ENCODE results near the gene TENM4. TPM values are rescaled to one million over a fixed set of nuclear protein-coding genes. Genes with fewer than 3 reads are reported as not detected.

The TENM4 gene
- total and polyA plus RNA-seq, 2 donors: 1.5 to 27.8 TPM

DNA sequence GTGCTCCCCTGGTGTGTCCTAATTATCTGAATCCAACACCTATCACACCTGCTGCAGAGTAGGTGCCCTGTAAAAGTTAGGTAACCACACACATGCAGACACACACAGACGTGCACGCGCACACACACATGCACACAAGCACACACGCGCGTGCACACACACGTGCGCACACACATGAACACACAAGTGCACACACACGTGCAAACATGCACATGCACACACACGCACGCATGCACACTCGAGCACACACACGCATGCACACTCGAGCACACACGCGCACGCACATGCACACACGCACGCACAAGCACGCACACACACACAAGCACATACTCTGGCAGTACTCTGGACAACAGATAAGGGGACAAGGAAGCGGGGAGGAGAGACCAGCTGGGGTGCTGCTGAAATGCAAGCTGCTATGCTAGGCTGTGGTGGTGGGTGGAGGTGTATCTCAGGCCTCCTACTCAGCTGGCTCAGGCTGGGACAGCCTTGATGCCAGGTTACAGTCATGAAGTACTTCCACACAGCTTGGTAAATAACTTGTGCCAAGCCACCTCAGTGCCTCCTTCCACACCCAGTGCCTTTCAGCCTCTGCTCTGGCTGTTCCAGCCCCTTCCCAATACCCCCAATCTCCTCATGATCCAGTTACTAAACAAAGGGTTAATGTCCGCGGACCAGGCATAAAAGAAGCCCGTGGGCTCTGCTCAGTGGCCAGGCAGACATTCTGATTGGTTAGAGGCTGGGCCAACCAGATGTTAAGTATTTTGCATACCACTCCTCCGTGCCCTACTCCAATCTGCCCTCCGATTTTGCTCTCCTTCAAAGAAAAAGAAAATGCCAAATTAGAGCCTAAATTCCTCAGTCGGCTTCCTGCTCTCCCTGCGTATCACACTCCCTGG lies 374.1 kb downstream of the TENM4 start:
- Histone ChIP-seq H3K27ac (ENCODE audit: low read depth) (no peak overlapping the region), H3K4me1 (ENCODE audit: insufficient read depth) (no peaks in the 10 kb centered on the region)
- DNase-seq (ENCODE audit: extremely low spot score): no peak

DNA sequence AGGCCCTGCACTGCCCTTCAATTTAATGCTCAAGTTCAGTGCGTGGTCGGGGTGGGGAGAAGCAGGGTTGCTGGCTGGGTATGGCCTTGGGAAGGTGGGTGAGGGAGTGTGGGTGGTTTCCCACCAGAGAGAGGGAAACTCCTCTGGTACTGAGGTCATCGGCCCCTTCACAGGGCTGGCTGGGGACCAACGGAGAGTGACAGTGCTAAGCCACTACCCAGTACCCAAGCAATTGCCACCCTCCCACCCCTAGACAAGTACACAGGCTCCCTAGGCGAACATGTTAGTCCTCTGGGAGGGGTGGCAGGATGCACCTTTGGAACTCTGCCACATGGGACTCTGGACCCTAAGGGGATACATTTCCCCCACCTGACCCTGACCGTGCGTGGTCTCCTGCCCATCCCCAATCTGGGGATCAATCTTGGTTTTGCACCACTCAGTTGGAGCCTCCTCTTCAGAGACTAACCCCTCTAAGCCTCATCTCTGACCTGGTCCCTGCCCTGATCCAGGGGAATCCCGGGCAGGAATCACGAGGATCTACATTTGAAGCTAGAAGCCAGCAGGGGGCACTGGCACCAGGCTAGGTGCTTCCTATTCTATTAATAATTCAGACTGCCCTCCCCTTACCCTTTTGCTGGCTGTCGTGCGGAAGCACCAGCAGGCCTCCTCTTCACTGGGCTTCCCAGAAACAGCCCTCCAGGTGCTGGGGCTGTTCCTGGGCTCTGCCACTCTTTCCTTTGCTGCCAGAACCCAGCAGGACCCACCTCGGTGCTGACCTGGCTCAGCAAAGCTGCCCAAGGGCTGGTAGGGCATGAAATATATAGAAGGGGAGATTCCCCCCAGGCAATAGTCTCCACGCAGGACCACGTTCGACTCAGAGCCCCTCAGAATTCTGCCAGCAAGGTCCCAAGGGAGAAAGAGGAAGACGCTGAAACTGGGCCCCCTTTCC lies 377.7 kb downstream of the TENM4 start:
- no peak for DNase-seq (ENCODE audit: extremely low spot score)
- Histone ChIP-seq H3K36me3 (ENCODE audit: insufficient read depth) (no peaks in the 10 kb centered on the region), H3K27ac (ENCODE audit: low read depth) (no peak overlapping the region), H3K4me3 (ENCODE audit: low read depth, low read length) (no peak overlapping the region), H3K4me1 (ENCODE audit: insufficient read depth) (no peaks in the 10 kb centered on the region)
- WGBS: 78% methylated on average over 16 of the region's 16 CpGs

More for the DNA sequence above, 374.1 kb downstream of the TENM4 start:
- Histone ChIP-seq H3K4me3 (ENCODE audit: low read depth, low read length) (no peak overlapping the region), H3K36me3 (ENCODE audit: insufficient read depth) (no peaks in the 10 kb centered on the region)
- WGBS: 83% methylated on average over 28 of the region's 28 CpGs

DNA sequence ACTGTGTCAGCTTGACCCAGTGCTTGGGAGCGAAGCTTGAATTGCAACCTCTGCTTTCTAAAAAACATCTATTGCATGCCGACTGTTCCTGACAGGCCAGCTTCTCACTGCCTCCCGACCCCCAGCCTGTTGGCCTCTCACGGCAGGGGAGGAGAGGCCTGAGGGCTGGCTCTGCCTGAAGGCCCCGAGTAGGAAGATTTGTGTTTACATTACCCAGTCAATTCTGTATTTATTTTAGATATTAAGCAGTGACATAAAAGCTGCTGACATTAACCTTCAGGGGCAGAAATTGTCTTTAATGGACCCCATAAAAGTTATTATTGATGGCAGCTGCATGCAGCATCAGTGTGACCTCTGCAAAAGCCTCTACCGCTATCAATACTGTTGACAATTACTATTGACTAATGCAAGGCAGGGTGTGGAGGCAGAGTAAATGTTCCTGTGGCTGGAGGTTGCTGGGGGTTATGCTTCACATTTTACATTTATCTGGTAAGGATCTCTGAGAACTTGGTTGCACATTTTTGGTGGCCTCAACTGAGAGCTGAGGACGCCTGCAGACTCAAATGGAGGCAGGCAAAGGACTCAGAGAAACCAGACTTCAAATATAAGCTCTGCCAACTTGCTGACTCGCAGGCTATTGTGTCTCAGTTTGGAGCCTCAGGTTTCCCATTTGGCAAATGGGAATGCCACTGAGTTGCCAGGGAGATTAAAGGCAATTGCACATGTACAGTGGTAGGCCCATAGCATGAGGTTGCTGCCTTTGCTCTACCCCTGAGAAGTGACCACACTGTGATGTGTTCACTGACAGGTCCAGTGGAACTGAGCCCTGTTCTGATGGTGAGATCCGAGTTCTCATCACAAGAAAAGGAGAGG lies 380.5 kb downstream of the TENM4 start:
- DNase-seq (ENCODE audit: extremely low spot score): no peak
- H3K36me3 ChIP-seq (ENCODE audit: insufficient read depth): no peaks in the 10 kb centered on the region
- H3K4me3 ChIP-seq (ENCODE audit: low read depth, low read length): no peak overlapping the region
- 64% methylated on average over 9 of the region's 9 CpGs for WGBS
- H3K27ac ChIP-seq (ENCODE audit: low read depth): no peak overlapping the region
- H3K4me1 ChIP-seq (ENCODE audit: insufficient read depth): no peaks in the 10 kb centered on the region

DNA sequence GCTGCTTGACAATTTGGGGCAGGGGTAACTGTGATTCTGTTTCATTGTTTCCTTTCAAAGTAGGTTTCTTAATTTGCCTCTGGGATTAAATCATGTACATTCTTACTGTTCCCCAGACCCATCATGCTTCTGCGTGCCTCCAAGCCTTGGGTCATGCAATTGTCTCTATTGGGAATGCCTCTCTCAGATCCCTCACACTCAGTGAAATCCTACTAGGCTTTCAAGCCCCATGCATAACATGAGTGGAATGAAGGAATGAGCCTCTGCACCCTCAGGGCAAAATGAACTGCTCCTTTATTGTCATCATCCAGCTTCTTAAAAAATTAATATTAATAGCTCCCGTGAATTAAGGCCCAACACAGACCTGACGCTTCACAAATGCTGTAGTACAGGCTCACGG lies 381.7 kb downstream of the TENM4 start:
- Histone ChIP-seq H3K36me3 (ENCODE audit: insufficient read depth) (no peaks in the 10 kb centered on the region), H3K27ac (ENCODE audit: low read depth) (no peak overlapping the region), H3K4me3 (ENCODE audit: low read depth, low read length) (no peak overlapping the region), H3K4me1 (ENCODE audit: insufficient read depth) (no peaks in the 10 kb centered on the region)
- WGBS: 96% methylated on average over 4 of the region's 4 CpGs
- DNase-seq (ENCODE audit: extremely low spot score): no peak

DNA sequence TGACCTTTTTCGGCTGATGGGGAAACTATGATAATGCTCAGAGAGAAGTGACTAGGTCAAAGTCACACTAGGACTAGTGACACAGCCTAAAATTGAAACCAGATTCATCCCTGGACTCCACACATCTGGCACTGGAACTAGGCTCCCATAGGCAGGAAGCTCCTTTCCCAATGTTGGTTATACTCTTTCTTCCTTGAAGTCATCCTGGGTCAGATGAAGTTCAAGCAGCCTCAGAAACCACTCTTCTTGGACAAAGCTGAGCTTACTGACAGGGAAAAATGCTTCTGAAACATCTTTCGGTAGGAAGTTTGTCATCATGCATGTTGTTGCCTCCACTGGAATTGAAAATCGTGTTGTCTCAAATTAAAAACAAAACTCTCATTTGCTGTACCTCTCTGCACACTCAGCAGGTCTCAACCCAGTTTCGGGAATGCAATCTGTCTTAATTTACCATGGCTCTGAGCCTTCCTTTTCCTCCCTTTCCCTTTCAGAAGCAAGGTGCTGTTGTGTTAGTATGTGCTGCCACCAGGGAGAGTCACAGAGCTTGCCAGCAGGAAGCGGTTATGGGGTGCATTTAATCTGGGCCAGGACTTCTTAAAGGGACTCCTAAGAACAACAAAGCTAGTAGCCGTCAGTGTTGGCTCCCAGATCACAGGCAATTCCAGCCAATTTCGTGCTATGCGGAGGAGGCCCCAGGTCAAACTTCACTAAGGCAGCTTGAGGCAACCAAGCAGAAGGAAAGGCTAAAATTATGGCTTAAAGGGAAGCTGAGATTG lies 384.8 kb downstream of the TENM4 start:
- Histone ChIP-seq H3K4me3 (ENCODE audit: low read depth, low read length) (no peak overlapping the region), H3K4me1 (ENCODE audit: insufficient read depth) (no peaks in the 10 kb centered on the region), H3K27ac (ENCODE audit: low read depth) (no peak overlapping the region), H3K36me3 (ENCODE audit: insufficient read depth) (no peaks in the 10 kb centered on the region)
- 72% methylated on average over 8 of the region's 8 CpGs for WGBS
- no peak for DNase-seq (ENCODE audit: extremely low spot score)

DNA sequence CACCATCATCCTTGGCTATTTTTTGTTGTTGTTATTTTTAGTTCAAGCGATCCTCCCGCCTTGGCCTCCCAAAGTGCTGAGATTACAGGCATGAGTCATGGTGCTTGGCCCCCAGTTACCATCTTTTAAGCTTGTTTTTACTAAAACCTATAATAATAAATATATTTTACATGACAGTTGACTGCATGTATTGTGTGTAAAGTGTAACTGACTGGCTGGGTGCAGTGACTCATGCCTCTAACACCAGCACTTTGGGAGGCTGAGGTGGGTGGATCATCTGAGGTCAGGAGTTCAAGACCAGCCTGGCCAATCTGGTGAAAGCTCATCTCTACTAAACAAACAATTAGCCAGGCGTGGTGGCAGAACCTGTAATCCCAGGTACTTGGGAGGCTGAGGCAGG lies 386.2 kb downstream of the TENM4 start:
- no peaks in the 10 kb centered on the region for H3K36me3 ChIP-seq (ENCODE audit: insufficient read depth)
- DNase-seq (ENCODE audit: extremely low spot score): no peak
- H3K27ac ChIP-seq (ENCODE audit: low read depth): no peak overlapping the region
- 80% methylated on average over 3 of the region's 3 CpGs for WGBS
- no peak overlapping the region for H3K4me3 ChIP-seq (ENCODE audit: low read depth, low read length)
- no peaks in the 10 kb centered on the region for H3K4me1 ChIP-seq (ENCODE audit: insufficient read depth)

DNA sequence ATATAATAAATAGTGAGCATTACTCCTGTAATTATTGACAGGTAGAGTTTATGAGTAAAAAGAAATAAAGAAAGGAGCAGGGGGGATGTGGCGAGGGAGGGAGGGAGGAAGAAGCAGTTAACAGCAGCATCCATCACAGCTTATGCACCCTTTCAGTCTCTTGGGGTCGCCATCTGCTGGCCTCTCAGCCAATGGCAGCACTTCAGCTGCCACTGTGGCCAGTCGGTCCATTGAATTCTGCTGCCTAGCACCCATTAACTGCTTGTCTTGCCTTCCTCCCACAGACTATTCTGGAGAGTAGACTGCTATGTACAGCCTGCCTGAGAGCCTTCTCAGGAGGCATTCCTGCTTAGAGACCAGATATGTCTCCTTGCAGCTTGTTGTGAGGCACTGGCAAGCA lies 388.3 kb downstream of the TENM4 start:
- 47% methylated on average over 3 of the region's 3 CpGs for WGBS
- DNase-seq (ENCODE audit: extremely low spot score): no peak
- H3K4me1 ChIP-seq (ENCODE audit: insufficient read depth): no peaks in the 10 kb centered on the region
- no peak overlapping the region for H3K4me3 ChIP-seq (ENCODE audit: low read depth, low read length)
- H3K27ac ChIP-seq (ENCODE audit: low read depth): no peak overlapping the region
- H3K36me3 ChIP-seq (ENCODE audit: insufficient read depth): no peaks in the 10 kb centered on the region

DNA sequence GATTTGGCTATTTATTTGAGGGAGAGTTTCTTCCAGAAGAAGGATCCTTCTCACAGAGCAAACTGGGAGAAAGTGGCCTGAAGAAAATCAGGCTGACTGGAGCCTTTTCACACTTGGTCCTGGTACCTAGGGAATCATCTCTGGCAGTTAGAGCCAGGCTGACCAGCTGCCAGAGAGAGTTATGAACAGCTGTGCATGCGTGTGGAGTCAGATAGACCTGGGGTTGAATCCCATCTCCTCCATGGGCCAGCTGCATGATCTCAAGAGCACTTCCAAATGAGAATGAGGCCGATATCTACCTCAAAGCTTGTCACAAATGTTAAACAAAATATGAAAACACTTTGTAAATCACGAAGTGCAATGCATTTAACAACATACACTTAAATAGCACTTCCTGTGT lies 390.0 kb downstream of the TENM4 start:
- DNase-seq (ENCODE audit: extremely low spot score): no peak
- Histone ChIP-seq H3K4me3 (ENCODE audit: low read depth, low read length) (no peak overlapping the region), H3K4me1 (ENCODE audit: insufficient read depth) (no peaks in the 10 kb centered on the region), H3K36me3 (ENCODE audit: insufficient read depth) (no peaks in the 10 kb centered on the region), H3K27ac (ENCODE audit: low read depth) (no peak overlapping the region)
- WGBS: 15% methylated on average over 3 of the region's 3 CpGs

DNA sequence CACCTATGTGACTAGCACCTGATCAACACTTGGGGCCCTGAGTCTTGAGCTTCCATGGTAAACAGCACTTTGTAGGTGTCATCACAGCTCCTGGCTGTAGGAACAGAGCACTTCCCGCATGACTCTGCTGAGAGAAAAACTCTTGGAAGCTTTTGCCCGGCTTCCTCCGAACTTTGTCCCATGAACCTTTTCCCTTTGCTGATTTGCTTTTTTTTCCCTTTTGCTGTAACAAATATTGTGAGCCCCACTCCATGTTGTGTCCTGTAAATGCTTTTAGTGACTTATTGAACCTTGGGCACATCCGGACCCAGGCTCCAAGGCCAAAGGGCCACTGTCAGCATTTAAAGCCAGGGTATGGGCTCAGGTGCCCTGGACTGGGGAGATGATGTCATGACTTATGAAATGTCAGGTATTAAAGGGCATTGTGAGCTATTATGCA lies 391.1 kb downstream of the TENM4 start:
- no peak for DNase-seq (ENCODE audit: extremely low spot score)
- Histone ChIP-seq H3K4me3 (ENCODE audit: low read depth, low read length) (no peak overlapping the region), H3K36me3 (ENCODE audit: insufficient read depth) (no peaks in the 10 kb centered on the region), H3K4me1 (ENCODE audit: insufficient read depth) (no peaks in the 10 kb centered on the region), H3K27ac (ENCODE audit: low read depth) (no peak overlapping the region)
- 94% methylated on average over 4 of the region's 4 CpGs for WGBS

DNA sequence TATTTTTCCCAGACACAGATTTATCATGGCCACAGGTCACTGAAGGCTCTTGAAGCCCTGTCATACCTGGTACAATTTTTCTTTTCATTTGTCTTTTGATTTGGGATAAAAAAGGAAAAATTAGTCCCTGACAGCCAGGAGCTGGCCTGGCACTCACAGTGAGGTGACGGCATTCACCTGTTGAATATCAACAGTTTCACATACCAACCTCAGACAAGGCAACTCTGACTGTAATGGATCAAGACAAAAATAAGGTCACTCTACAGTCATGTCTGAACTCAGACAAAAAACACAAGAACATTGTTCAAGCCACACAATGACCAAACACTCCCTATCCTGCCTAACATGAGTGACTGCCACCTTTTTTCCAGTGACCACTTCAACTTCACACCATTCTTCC lies 392.9 kb downstream of the TENM4 start:
- no peak for DNase-seq (ENCODE audit: extremely low spot score)
- H3K36me3 ChIP-seq (ENCODE audit: insufficient read depth): no peaks in the 10 kb centered on the region
- 97% methylated on average over 1 of the region's 1 CpG for WGBS
- H3K4me1 ChIP-seq (ENCODE audit: insufficient read depth): no peaks in the 10 kb centered on the region
- H3K27ac ChIP-seq (ENCODE audit: low read depth): no peak overlapping the region
- no peak overlapping the region for H3K4me3 ChIP-seq (ENCODE audit: low read depth, low read length)

DNA sequence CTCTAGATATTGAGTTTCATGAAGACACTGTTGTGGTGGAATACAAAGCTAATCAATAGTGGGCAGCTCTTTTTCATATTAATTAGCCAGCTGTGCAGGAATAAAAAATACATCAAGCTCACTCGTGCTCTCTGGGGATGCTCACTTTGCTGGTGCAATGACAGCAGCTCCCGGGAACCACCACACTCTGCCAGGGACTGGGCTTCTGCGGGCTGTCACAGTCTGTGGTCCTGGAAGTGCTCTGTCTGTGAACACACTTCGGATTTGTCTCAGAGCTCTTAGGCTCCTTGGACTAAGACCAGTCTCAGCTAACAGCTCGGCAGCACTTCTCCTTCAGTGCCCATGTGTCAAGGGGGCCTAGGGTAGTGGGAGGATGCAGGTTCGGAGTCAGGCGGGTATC lies 393.5 kb downstream of the TENM4 start:
- DNase-seq (ENCODE audit: extremely low spot score): no peak
- WGBS: 81% methylated on average over 7 of the region's 7 CpGs
- no peaks in the 10 kb centered on the region for H3K4me1 ChIP-seq (ENCODE audit: insufficient read depth)
- no peaks in the 10 kb centered on the region for H3K36me3 ChIP-seq (ENCODE audit: insufficient read depth)
- no peak overlapping the region for H3K27ac ChIP-seq (ENCODE audit: low read depth)
- no peak overlapping the region for H3K4me3 ChIP-seq (ENCODE audit: low read depth, low read length)

DNA sequence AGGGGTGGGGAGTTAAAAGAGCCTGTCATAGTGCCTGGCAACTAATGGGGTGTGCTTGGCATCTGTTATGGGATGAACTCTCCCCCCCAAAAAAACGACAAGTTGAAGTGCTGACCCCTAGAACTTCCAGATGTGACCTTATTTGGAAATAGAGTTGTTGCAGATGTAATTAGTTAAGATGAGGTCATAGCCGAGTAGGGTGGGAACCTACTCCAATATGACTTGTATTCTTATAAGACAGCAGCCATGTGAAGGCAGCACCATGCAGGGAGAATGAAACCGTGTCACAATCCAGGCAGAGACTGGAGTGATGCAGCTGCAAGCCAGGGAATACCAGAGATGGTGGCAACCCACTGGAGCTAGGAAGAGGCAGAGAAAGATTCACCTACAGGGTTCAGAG lies 394.5 kb downstream of the TENM4 start:
- H3K27ac ChIP-seq (ENCODE audit: low read depth): no peak overlapping the region
- H3K4me1 ChIP-seq (ENCODE audit: insufficient read depth): no peaks in the 10 kb centered on the region
- H3K4me3 ChIP-seq (ENCODE audit: low read depth, low read length): no peak overlapping the region
- 73% methylated on average over 3 of the region's 3 CpGs for WGBS
- H3K36me3 ChIP-seq (ENCODE audit: insufficient read depth): no peaks in the 10 kb centered on the region
- no peak for DNase-seq (ENCODE audit: extremely low spot score)

Data from urinary bladder (tissue), 4 donors.